Rectal smooth muscle tissue (tissue), 1 donor: ENCODE data around the gene PRRX2.
"Not testable (repeated sequence)": the region's sequence is repeated elsewhere in the genome, so short reads cannot be mapped to it uniquely, and the experiment has no call there.

Experiments used
- H3K27ac ChIP-seq: one replicate; pipeline ENCODE4 v1.7.0; 2013; ENCODE audit warnings: low read depth, low read length, inconsistent platforms
- H3K27me3 ChIP-seq: one replicate; pipeline ENCODE4 v1.7.0; 2013; ENCODE audit warnings: low read length; ENCODE audit not compliant: control insufficient read depth, insufficient read depth
- H3K36me3 ChIP-seq: one replicate; pipeline ENCODE4 v1.7.0; 2013; ENCODE audit warnings: low read length; ENCODE audit not compliant: control insufficient read depth, insufficient read depth
- H3K4me1 ChIP-seq: one replicate; pipeline ENCODE4 v1.7.0; 2013; ENCODE audit warnings: low read length; ENCODE audit not compliant: control insufficient read depth, insufficient read depth
- H3K4me3 ChIP-seq: one replicate; pipeline ENCODE4 v1.7.0; 2013; ENCODE audit warnings: low read length
- H3K9ac ChIP-seq: one replicate; pipeline ENCODE4 v1.7.0; 2013; ENCODE audit warnings: low read length

The PRRX2 gene

GRCh38 chr9:129629251-129629820, 36.1 kb upstream of the PRRX2 start:
- no peaks in the 10 kb centered on the region for H3K27me3 ChIP-seq
- H3K9ac ChIP-seq: no peak overlapping the region
- no peak overlapping the region for H3K27ac ChIP-seq
- H3K36me3 ChIP-seq: peaks cover 16% of the 10 kb centered on the region
- H3K4me3 ChIP-seq: no peak overlapping the region
- H3K4me1 ChIP-seq: no peaks in the 10 kb centered on the region

GRCh38 chr9:129630967-129631673, 34.3 kb upstream of the PRRX2 start:
- Histone ChIP-seq H3K27me3 (no peaks in the 10 kb centered on the region), H3K4me3 (no peak overlapping the region), H3K9ac (no peak overlapping the region), H3K27ac (no peak overlapping the region), H3K4me1 (no peaks in the 10 kb centered on the region), H3K36me3 (peaks cover 28% of the 10 kb centered on the region)

- Histone ChIP-seq H3K4me3 (no peak overlapping the region), H3K9ac (no peak overlapping the region), H3K27ac (no peak overlapping the region), H3K4me1 (no peaks in the 10 kb centered on the region), H3K36me3 (peaks cover 28% of the 10 kb centered on the region), H3K27me3 (no peaks in the 10 kb centered on the region)
These were observed 33.7 kb upstream of the PRRX2 start for GRCh38 chr9:129631674-129632129.

GRCh38 chr9:129632460-129632859, 33.0 kb upstream of the PRRX2 start:
- no peak overlapping the region for H3K4me3 ChIP-seq
- H3K27ac ChIP-seq: no peak overlapping the region
- no peak overlapping the region for H3K9ac ChIP-seq
- no peaks in the 10 kb centered on the region for H3K27me3 ChIP-seq
- peaks cover 28% of the 10 kb centered on the region for H3K36me3 ChIP-seq
- H3K4me1 ChIP-seq: no peaks in the 10 kb centered on the region

- Histone ChIP-seq H3K4me1 (no peaks in the 10 kb centered on the region), H3K27ac (no peak overlapping the region), H3K27me3 (no peaks in the 10 kb centered on the region), H3K9ac (no peak overlapping the region), H3K36me3 (peaks cover 34% of the 10 kb centered on the region), H3K4me3 (no peak overlapping the region)
These were observed 32.2 kb upstream of the PRRX2 start for GRCh38 chr9:129633207-129633606.

- no peak overlapping the region for H3K4me3 ChIP-seq
- no peaks in the 10 kb centered on the region for H3K27me3 ChIP-seq
- no peaks in the 10 kb centered on the region for H3K4me1 ChIP-seq
- no peak overlapping the region for H3K9ac ChIP-seq
- H3K27ac ChIP-seq: no peak overlapping the region
- H3K36me3 ChIP-seq: peaks cover 39% of the 10 kb centered on the region
These were observed 31.6 kb upstream of the PRRX2 start for GRCh38 chr9:129633848-129634247.

GRCh38 chr9:129635099-129636065, 30.1 kb upstream of the PRRX2 start:
- Histone ChIP-seq H3K9ac (no peak overlapping the region), H3K27ac (no peak overlapping the region), H3K4me1 (peaks cover 1% of the 10 kb centered on the region), H3K4me3 (no peak overlapping the region), H3K27me3 (no peaks in the 10 kb centered on the region), H3K36me3 (peaks cover 39% of the 10 kb centered on the region)

- Histone ChIP-seq H3K4me1 (peaks cover 11% of the 10 kb centered on the region), H3K36me3 (peaks cover 39% of the 10 kb centered on the region)
- not testable (repeated sequence) for H3K4me3 ChIP-seq, H3K9ac ChIP-seq, H3K27me3 ChIP-seq, H3K27ac ChIP-seq
These were observed 29.1 kb upstream of the PRRX2 start for GRCh38 chr9:129636343-129636742.

- Histone ChIP-seq H3K27ac (no peak overlapping the region), H3K4me1 (peaks cover 12% of the 10 kb centered on the region), H3K9ac (no peak overlapping the region), H3K36me3 (peaks cover 39% of the 10 kb centered on the region), H3K27me3 (no peaks in the 10 kb centered on the region), H3K4me3 (no peak overlapping the region)
These were observed 28.3 kb upstream of the PRRX2 start for GRCh38 chr9:129637102-129637501.

- H3K27me3 ChIP-seq: no peaks in the 10 kb centered on the region
- peaks cover 34% of the 10 kb centered on the region for H3K36me3 ChIP-seq
- no peak overlapping the region for H3K4me3 ChIP-seq
These were observed 27.6 kb upstream of the PRRX2 start for GRCh38 chr9:129637673-129638439.

GRCh38 chr9:129639034-129639630, 26.3 kb upstream of the PRRX2 start:
- no peak overlapping the region for H3K9ac ChIP-seq
- peaks cover 14% of the 10 kb centered on the region for H3K4me1 ChIP-seq
- no peak overlapping the region for H3K4me3 ChIP-seq
- no peak overlapping the region for H3K27ac ChIP-seq
- no peaks in the 10 kb centered on the region for H3K27me3 ChIP-seq
- H3K36me3 ChIP-seq: peaks cover 24% of the 10 kb centered on the region

More at GRCh38 chr9:129637673-129638439, 27.6 kb upstream of the PRRX2 start:
- Histone ChIP-seq H3K4me1 (peaks cover 14% of the 10 kb centered on the region), H3K9ac (no peak overlapping the region), H3K27ac (no peak overlapping the region)
